ENCODE results near the gene EIF3A.

Gene EIF3A

DNA sequence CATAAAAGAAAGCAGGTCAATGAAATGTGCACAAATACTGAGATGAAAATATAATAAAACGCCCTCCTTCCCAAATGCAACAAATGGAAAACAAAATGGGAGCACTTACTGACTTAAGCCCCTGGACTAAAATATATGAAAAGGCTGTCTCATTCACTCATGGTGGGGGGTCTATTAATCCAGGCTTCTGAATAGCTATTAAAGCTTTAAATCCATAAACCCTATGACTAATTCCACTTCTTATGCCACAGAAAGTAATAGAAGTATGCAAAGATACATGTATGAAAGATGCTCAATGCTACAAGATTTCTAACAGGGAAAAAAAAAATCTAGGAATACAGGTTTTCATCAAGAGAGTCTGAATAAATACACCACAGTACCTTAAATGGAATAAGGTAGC lies 20.5 kb downstream of the EIF3A start (continued):
- TF ChIP-seq WT1 (tag by site-specific recombination; IDR thresholded peaks at IDR 0.05) (no peak), ZNF324 (tag by site-specific recombination; IDR thresholded peaks at IDR 0.05) (no peak), KLF1 (tag by site-specific recombination; IDR thresholded peaks at IDR 0.05) (no peak), ZNF585B (tag by site-specific recombination; IDR thresholded peaks at IDR 0.05) (no peak)
- TF ChIP-seq, protein P1, sequence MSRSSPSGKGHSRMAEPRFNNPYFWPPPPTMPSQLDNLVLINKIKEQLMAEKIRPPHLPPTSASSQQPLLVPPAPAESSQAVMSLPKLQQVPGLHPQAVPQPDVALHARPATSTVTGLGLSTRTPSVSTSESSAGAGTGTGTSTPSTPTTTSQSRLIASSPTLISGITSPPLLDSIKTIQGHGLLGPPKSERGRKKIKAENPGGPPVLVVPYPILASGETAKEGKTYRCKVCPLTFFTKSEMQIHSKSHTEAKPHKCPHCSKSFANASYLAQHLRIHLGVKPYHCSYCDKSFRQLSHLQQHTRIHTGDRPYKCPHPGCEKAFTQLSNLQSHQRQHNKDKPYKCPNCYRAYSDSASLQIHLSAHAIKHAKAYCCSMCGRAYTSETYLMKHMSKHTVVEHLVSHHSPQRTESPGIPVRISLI (tag by site-specific recombination; IDR thresholded peaks at IDR 0.05): no peak
- TF ChIP-seq, protein P2, sequence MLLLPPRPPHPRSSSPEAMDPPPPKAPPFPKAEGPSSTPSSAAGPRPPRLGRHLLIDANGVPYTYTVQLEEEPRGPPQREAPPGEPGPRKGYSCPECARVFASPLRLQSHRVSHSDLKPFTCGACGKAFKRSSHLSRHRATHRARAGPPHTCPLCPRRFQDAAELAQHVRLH (tag by site-specific recombination; IDR thresholded peaks at IDR 0.05): no peak

DNA sequence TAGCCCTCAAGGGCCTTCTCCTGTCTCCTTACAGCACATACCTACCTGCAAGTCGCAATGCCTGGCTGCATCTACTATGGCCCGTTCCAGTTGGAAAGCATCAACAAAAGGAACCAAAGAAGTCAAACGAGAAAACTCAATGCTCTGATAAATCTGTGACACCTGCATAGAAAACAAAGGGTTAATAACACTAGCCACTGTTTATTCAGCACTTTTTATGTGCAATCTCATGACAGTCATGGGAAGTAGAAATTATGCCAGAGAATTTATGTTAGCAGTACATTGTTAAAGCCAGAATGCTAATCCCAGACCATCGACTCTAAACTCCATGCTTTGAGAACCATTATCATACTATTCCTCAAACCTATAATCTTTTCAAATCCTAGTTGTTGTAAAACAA lies 21.1 kb downstream of the EIF3A start:
- Histone ChIP-seq H3K9me3 (ENCODE audit: control insufficient read depth, insufficient read depth, low read depth, low read length) (no peaks in the 10 kb centered on the region), H3K27ac (ENCODE audit: extremely low read depth, low read depth, low read length) (no peak overlapping the region), H3K4me3 (ENCODE audit: low read depth, low read length) (no peak overlapping the region), H3K4me1 (ENCODE audit: control insufficient read depth, insufficient read depth, low read length) (no peaks in the 10 kb centered on the region), H3K36me3 (ENCODE audit: control insufficient read depth in 2 of 2, insufficient read depth in 1 of 2, low read length in 2 of 2) (peaks cover 94 to 98% of the 10 kb centered on the region in 2 experiments)
- CTCF ChIA-PET: no interaction called here
- TF ChIP-seq ZNF184 (tag by site-specific recombination; IDR thresholded peaks at IDR 0.05) (no peak), ZIC2 (tag by site-specific recombination; IDR thresholded peaks at IDR 0.05) (no peak), ZNF274 (IDR thresholded peaks at IDR 0.05; ENCODE audit: low read length) (no peak), ZNF274 (tag by site-specific recombination; IDR thresholded peaks at IDR 0.05; ENCODE audit: borderline replicate concordance) (no peak), ZNF621 (tag by site-specific recombination; IDR thresholded peaks at IDR 0.05) (no peak), ZNF133 (tag by site-specific recombination; IDR thresholded peaks at IDR 0.05) (no peak), ZNF658 (tag by site-specific recombination; IDR thresholded peaks at IDR 0.05) (no peak), ZNF266 (tag by site-specific recombination; IDR thresholded peaks at IDR 0.05; ENCODE audit: low read depth) (no peak), BCL11B (tag by site-specific recombination; IDR thresholded peaks at IDR 0.05; ENCODE audit: low read depth) (no peak), ZBTB7A (tag by site-specific recombination; IDR thresholded peaks at IDR 0.05; ENCODE audit: low read depth) (no peak), GLI4 (tag by site-specific recombination; IDR thresholded peaks at IDR 0.05) (no peak)
- TF ChIP-seq, protein P3, sequence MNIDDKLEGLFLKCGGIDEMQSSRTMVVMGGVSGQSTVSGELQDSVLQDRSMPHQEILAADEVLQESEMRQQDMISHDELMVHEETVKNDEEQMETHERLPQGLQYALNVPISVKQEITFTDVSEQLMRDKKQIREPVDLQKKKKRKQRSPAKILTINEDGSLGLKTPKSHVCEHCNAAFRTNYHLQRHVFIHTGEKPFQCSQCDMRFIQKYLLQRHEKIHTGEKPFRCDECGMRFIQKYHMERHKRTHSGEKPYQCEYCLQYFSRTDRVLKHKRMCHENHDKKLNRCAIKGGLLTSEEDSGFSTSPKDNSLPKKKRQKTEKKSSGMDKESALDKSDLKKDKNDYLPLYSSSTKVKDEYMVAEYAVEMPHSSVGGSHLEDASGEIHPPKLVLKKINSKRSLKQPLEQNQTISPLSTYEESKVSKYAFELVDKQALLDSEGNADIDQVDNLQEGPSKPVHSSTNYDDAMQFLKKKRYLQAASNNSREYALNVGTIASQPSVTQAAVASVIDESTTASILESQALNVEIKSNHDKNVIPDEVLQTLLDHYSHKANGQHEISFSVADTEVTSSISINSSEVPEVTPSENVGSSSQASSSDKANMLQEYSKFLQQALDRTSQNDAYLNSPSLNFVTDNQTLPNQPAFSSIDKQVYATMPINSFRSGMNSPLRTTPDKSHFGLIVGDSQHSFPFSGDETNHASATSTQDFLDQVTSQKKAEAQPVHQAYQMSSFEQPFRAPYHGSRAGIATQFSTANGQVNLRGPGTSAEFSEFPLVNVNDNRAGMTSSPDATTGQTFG (tag by site-specific recombination; IDR thresholded peaks at IDR 0.05; ENCODE audit: borderline replicate concordance): no peak
- TF ChIP-seq, protein P4, sequence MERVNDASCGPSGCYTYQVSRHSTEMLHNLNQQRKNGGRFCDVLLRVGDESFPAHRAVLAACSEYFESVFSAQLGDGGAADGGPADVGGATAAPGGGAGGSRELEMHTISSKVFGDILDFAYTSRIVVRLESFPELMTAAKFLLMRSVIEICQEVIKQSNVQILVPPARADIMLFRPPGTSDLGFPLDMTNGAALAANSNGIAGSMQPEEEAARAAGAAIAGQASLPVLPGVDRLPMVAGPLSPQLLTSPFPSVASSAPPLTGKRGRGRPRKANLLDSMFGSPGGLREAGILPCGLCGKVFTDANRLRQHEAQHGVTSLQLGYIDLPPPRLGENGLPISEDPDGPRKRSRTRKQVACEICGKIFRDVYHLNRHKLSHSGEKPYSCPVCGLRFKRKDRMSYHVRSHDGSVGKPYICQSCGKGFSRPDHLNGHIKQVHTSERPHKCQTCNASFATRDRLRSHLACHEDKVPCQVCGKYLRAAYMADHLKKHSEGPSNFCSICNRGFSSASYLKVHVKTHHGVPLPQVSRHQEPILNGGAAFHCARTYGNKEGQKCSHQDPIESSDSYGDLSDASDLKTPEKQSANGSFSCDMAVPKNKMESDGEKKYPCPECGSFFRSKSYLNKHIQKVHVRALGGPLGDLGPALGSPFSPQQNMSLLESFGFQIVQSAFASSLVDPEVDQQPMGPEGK (tag by site-specific recombination; IDR thresholded peaks at IDR 0.05): no peak
- TF ChIP-seq, protein P5, sequence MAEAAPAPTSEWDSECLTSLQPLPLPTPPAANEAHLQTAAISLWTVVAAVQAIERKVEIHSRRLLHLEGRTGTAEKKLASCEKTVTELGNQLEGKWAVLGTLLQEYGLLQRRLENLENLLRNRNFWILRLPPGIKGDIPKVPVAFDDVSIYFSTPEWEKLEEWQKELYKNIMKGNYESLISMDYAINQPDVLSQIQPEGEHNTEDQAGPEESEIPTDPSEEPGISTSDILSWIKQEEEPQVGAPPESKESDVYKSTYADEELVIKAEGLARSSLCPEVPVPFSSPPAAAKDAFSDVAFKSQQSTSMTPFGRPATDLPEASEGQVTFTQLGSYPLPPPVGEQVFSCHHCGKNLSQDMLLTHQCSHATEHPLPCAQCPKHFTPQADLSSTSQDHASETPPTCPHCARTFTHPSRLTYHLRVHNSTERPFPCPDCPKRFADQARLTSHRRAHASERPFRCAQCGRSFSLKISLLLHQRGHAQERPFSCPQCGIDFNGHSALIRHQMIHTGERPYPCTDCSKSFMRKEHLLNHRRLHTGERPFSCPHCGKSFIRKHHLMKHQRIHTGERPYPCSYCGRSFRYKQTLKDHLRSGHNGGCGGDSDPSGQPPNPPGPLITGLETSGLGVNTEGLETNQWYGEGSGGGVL (tag by site-specific recombination; IDR thresholded peaks at IDR 0.05): no peak
- TF ChIP-seq, protein P6, sequence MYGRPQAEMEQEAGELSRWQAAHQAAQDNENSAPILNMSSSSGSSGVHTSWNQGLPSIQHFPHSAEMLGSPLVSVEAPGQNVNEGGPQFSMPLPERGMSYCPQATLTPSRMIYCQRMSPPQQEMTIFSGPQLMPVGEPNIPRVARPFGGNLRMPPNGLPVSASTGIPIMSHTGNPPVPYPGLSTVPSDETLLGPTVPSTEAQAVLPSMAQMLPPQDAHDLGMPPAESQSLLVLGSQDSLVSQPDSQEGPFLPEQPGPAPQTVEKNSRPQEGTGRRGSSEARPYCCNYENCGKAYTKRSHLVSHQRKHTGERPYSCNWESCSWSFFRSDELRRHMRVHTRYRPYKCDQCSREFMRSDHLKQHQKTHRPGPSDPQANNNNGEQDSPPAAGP (tag by site-specific recombination; IDR thresholded peaks at IDR 0.05): no peak
- TF ChIP-seq, protein P7, sequence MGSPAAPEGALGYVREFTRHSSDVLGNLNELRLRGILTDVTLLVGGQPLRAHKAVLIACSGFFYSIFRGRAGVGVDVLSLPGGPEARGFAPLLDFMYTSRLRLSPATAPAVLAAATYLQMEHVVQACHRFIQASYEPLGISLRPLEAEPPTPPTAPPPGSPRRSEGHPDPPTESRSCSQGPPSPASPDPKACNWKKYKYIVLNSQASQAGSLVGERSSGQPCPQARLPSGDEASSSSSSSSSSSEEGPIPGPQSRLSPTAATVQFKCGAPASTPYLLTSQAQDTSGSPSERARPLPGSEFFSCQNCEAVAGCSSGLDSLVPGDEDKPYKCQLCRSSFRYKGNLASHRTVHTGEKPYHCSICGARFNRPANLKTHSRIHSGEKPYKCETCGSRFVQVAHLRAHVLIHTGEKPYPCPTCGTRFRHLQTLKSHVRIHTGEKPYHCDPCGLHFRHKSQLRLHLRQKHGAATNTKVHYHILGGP (tag by site-specific recombination; IDR thresholded peaks at IDR 0.05): no peak
- TF ChIP-seq, protein P8, sequence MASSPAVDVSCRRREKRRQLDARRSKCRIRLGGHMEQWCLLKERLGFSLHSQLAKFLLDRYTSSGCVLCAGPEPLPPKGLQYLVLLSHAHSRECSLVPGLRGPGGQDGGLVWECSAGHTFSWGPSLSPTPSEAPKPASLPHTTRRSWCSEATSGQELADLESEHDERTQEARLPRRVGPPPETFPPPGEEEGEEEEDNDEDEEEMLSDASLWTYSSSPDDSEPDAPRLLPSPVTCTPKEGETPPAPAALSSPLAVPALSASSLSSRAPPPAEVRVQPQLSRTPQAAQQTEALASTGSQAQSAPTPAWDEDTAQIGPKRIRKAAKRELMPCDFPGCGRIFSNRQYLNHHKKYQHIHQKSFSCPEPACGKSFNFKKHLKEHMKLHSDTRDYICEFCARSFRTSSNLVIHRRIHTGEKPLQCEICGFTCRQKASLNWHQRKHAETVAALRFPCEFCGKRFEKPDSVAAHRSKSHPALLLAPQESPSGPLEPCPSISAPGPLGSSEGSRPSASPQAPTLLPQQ (tag by site-specific recombination; IDR thresholded peaks at IDR 0.05): no peak
- POLR2A ChIA-PET: no interaction called here

Data from HEK293 (cell line).